LNCAP (cell line): ENCODE results near the gene HCAR2.

Source experiments
- TF ChIP-seq, protein P1 (sequence below): fragments of 450-650 bp; IDR thresholded peaks from 2 replicates; pipeline ENCODE4 v1.5.1; 2017; ENCODE audit warnings: mild to moderate bottlenecking

HCAR2 gene

DNA sequence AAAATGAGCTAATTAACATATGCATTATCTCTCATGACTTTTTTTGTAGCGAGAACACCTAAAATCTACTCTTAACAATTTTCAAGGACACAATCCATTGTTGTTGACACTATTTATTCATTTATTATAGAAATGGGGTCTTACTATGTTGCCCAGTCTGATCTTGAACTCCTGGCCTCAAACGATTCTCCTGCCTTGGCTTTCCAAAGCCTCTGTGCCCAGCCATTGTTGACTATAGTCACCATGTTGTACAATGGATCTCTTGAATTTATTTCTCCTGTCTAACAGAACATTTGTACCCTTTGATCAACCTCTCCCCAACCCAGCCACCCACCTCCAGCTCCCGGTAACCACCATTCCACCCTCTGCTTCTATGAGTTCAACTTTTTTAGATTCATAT is 41.2 kb downstream of the HCAR2 start:
- TF ChIP-seq, protein P1, sequence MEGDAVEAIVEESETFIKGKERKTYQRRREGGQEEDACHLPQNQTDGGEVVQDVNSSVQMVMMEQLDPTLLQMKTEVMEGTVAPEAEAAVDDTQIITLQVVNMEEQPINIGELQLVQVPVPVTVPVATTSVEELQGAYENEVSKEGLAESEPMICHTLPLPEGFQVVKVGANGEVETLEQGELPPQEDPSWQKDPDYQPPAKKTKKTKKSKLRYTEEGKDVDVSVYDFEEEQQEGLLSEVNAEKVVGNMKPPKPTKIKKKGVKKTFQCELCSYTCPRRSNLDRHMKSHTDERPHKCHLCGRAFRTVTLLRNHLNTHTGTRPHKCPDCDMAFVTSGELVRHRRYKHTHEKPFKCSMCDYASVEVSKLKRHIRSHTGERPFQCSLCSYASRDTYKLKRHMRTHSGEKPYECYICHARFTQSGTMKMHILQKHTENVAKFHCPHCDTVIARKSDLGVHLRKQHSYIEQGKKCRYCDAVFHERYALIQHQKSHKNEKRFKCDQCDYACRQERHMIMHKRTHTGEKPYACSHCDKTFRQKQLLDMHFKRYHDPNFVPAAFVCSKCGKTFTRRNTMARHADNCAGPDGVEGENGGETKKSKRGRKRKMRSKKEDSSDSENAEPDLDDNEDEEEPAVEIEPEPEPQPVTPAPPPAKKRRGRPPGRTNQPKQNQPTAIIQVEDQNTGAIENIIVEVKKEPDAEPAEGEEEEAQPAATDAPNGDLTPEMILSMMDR = no peak

DNA sequence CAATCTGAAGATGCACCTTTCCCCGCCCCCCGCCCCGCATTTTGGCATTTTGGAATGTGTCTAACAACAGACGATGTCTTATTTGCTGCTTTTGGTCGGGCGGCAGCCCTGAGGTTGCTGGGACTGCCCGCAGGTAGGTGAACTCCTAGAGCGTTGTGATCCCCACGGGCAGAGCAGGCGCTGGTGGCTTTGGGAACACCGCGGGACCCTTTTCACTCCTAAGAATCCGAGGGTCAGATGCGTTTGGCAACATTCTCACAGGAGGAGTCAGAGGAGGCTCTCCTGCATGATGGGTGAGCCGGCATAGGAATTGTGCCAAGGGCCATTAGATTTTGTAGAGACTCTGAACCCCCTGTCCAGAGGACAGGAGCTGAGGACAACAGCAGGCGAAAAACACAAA is 41.9 kb downstream of the HCAR2 start:
- TF ChIP-seq, protein P1 = no peak

DNA sequence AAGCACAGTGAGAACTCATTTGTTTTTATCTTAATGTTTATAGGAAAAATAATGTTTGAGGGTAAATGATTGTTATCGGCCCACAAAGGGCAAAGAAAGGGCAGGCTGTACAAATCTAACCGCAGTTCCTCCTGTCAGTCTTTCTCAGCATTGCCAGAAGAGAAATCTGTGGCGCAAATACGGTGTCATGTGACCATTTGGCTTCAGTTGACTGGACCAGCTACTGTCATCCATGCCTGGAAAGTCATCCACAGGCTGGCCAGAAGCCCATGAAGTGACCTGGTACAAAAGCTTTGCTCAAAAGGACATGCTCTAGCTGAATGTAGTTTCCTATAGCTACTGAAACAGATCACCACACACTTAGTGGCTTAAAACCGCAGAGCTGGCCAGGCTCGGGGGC is 43.6 kb downstream of the HCAR2 start:
- TF ChIP-seq, protein P1 = no peak

DNA sequence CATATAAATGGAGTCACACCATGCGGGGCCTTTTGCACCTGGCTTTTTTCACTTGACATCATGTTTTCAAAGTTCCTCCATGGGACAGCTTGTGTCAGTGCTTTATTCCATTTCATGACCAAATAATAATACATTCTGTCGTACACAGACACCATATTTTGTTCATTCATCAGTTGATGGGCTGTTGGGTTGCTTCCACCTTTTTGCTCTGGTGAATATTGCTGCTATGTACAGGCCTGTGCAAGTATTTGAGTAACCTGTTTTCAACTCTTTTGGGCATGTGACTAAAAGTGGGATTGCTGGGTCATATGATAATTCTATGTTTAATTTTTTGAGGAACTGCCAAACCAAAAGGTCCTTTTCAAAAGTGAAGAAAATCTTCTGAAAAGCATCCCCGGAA is 46.9 kb downstream of the HCAR2 start:
- TF ChIP-seq, protein P1 = no peak

DNA sequence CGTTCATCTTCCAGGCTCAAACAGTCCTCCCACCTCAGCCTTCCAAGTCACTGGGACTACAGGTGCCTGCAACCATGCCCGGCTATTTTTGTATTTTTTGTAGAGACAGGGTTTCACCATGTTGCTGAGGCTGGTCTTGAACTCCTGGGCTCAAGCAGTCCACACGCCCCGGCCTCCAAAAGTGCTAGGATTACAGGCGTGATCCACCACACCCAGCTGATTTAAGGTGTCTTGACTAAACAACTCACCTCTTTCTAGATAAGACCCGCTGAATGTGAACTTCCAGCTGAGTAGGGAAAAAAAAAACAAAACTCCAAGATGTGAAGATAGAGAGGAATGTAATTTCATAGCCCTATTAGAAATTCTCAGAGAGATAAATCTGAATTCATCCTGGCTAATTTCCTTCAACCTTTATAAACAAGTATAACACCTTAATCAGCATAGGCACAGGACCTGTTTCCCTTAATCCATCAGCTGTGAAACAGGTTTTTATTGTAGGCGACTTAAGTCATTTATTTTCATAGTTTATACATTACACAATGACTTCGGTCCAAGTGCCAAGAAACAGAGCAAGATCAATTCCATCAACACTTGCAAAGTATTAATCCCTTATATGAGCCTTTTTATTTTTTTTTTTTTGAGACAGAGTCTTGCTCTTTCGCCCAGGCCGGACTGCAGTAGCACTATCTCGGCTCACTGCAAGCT is 51.5 kb downstream of the HCAR2 start:
- TF ChIP-seq, protein P1 = no peak
